IMR-90 (cell line): ENCODE measurements around the gene ANO10.

Source experiments
- CEBPB ChIP-seq: IDR thresholded peaks from 2 replicates; pipeline ENCODE4 v1.6.1; 2012; ENCODE audit warnings: low read depth, low read length, improper control_type of control experiment
- CTCF ChIP-seq: conservative IDR thresholded peaks from 2 replicates; pipeline ENCODE4 v1.5.1; 2012; ENCODE audit warnings: mild to moderate bottlenecking, low read depth, low read length, improper control_type of control experiment
- ELK1 ChIP-seq: fragments of 150-350 bp; IDR thresholded peaks from 2 replicates; pipeline ENCODE4 v1.6.1; 2016; ENCODE audit warnings: low read depth, mild to moderate bottlenecking, low read length, moderate library complexity, borderline replicate concordance
- MAFK ChIP-seq: IDR thresholded peaks from 2 replicates; pipeline ENCODE4 v1.6.1; 2012; ENCODE audit warnings: low read depth, low read length, improper control_type of control experiment
- MXI1 ChIP-seq: IDR thresholded peaks from 2 replicates; pipeline ENCODE4 v1.6.1; 2012; ENCODE audit warnings: low read depth, mild to moderate bottlenecking, low read length, moderate library complexity, borderline replicate concordance
- NFE2L2 ChIP-seq: fragments of 150-350 bp; IDR thresholded peaks from 2 replicates; pipeline ENCODE4 v1.6.1; 2016; ENCODE audit warnings: low read depth, mild to moderate bottlenecking, low read length
- POLR2A ChIP-seq: IDR thresholded peaks from 2 replicates; pipeline ENCODE4 v1.6.1; 2012; ENCODE audit warnings: mild to moderate bottlenecking, low read depth, low read length
- RAD21 ChIP-seq: IDR thresholded peaks from 2 replicates; pipeline ENCODE4 v1.6.1; 2012; ENCODE audit warnings: low read length, improper control_type of control experiment
- RFX5 ChIP-seq: IDR thresholded peaks from 2 replicates; pipeline ENCODE4 v1.8.0; 2012; ENCODE audit warnings: low read depth, mild to moderate bottlenecking, low read length, moderate library complexity
- SMC3 ChIP-seq: fragments of 150-350 bp; IDR thresholded peaks from 2 replicates; pipeline ENCODE4 v1.6.1; 2016; ENCODE audit warnings: low read depth, mild to moderate bottlenecking, antibody characterized with exemption, low read length, moderate library complexity
- USF2 ChIP-seq: fragments of 150-350 bp; IDR thresholded peaks from 2 replicates; pipeline ENCODE4 v1.6.1; 2017; ENCODE audit warnings: mild to moderate bottlenecking, antibody characterized with exemption, low read length, low read depth

- TF ChIP-seq CTCF (no peak), MAFK (no peak), RFX5 (no peak), POLR2A (no peak), RAD21 (no peak), NFE2L2 (no peak), MXI1 (no peak), USF2 (no peak), ELK1 (no peak), SMC3 (no peak), CEBPB (no peak)
These were observed 6.7 kb downstream of the ANO10 start for GRCh38 chr3:43615133-43615532.
